Measurements from ENCODE around the gene CAPNS1. TPM values are rescaled to one million over a fixed set of nuclear protein-coding genes. Genes with fewer than 3 reads are reported as not detected.

The CAPNS1 gene
- 100 to 1,000 TPM; 423 to 425 TPM for total RNA-seq

GRCh38 chr19:36139473-36140303 lies at the start of gene CAPNS1:
Gene CAPNS1 (plus strand): TSS chr19:36140066. CDS start chr19:36141012, 946 bp downstream.

GRCh38 chr19:36110487-36111199 lies 29.2 kb upstream of the CAPNS1 start, which contains the start of gene OVOL3:
Gene OVOL3 (plus strand): TSS chr19:36111143. CDS start chr19:36111203, 60 bp downstream.

GRCh38 chr19:36114721-36115452 lies 25.0 kb upstream of the CAPNS1 start, which contains the start of gene POLR2I:
Gene POLR2I (minus strand): TSS chr19:36114875. CDS start chr19:36114856, 19 bp downstream.

GRCh38 chr19:36115453-36116343 lies 24.2 kb upstream of the CAPNS1 start, which contains the start of gene TBCB:
Gene TBCB (plus strand): TSS chr19:36115468. CDS start chr19:36115561, 93 bp downstream.

GRCh38 chr19:36152352-36153091 lies 12.7 kb downstream of the CAPNS1 start, which contains the start of gene COX7A1:
Gene COX7A1 (minus strand): TSS chr19:36152447. CDS start chr19:36152407, 40 bp downstream.

Other genes starting within 250 kb of the CAPNS1 start
- gene NFKBID, start 239.5 kb upstream of the CAPNS1 start, total RNA-seq = 10 to 100 TPM; 35.6 to 42.9 TPM
- 100 to 1,000 TPM; 195 to 204 TPM for gene HCST, start 237.5 kb upstream of the CAPNS1 start, total RNA-seq
- under 1 TPM in 1 of 2 experiments, not detected in 1; 0.43 TPM for gene TYROBP, start 231.8 kb upstream of the CAPNS1 start, total RNA-seq
- 10 to 100 TPM; 12.4 to 13.0 TPM for gene LRFN3, start 203.7 kb upstream of the CAPNS1 start, total RNA-seq
- 10 to 100 TPM; 17.4 to 19.6 TPM for gene SDHAF1, start 144.9 kb upstream of the CAPNS1 start, total RNA-seq
- gene SYNE4, start 131.3 kb upstream of the CAPNS1 start, total RNA-seq = 1 to 10 TPM; 1.6 to 2.0 TPM
- gene ALKBH6, start 125.9 kb upstream of the CAPNS1 start, total RNA-seq = 10 to 100 TPM; 42.1 to 44.0 TPM
- 1 to 10 TPM; 1.5 TPM for gene CLIP3, start 107.2 kb upstream of the CAPNS1 start, total RNA-seq
- 1 to 10 TPM; 5.7 to 6.4 TPM for gene THAP8, start 85.8 kb upstream of the CAPNS1 start, total RNA-seq
- 10 to 100 TPM; 23.7 to 26.4 TPM for gene WDR62, start 85.2 kb upstream of the CAPNS1 start, total RNA-seq
- gene OVOL3, start 28.9 kb upstream of the CAPNS1 start, total RNA-seq = not detected
- gene POLR2I, start 25.2 kb upstream of the CAPNS1 start, total RNA-seq = 10 to 100 TPM; 48.1 to 48.4 TPM
- gene TBCB, start 24.6 kb upstream of the CAPNS1 start, total RNA-seq = 100 to 1,000 TPM; 164 to 169 TPM
- not detected for gene COX7A1, start 12.4 kb downstream of the CAPNS1 start, total RNA-seq
- gene ZNF565, start 74.6 kb downstream of the CAPNS1 start, total RNA-seq = 1 to 10 TPM; 3.8 to 4.5 TPM
- gene ZNF146, start 75.0 kb downstream of the CAPNS1 start, total RNA-seq = 10 to 100 TPM; 63.6 to 66.9 TPM
- 1 to 10 TPM; 6.6 to 7.6 TPM for gene ZFP14, start 239.1 kb downstream of the CAPNS1 start, total RNA-seq

Measured in activated naive CD4-positive, alpha-beta T cell treated with anti-CD3 and anti-CD28 coated beads, Interleukin-2, amount 10 ng/mL, durations not matched to agents 5 hours and 36 hours (primary cell).